Esophagus muscularis mucosa (tissue), 4 donors: ENCODE results near the gene DGKQ.

Experiments
- CTCF ChIP-seq, 3 experiments: fragments of 200-600 bp in 2 of 3; fragments of 450-650 bp in 1 of 3; sonication (generic) in 2 of 3; IDR thresholded peaks; one replicate each; pipeline ENCODE4 v1.5.1; 2017 to 2019; ENCODE audit warnings: antibody characterized with exemption in 3 of 3, mild to moderate bottlenecking in 2 of 3, moderate library complexity in 1 of 3
- EP300 ChIP-seq: sonication (generic); formaldehyde crosslinking; IDR thresholded peaks from one replicate; pipeline ENCODE4 v1.6.1; 2017; ENCODE audit warnings: antibody characterized with exemption
- POLR2A ChIP-seq: fragments of 450-650 bp; IDR thresholded peaks from one replicate; pipeline ENCODE4 v1.6.1; 2017; ENCODE audit warnings: antibody characterized with exemption, moderate library complexity, mild to moderate bottlenecking, low read depth

- TF ChIP-seq CTCF (IDR thresholded peaks at IDR 0.05) (no peak), POLR2A (no peak), EP300 (no peak)
Measured at GRCh38 chr4:1004071-1004418, 30.7 kb upstream of the DGKQ start.
